OCI-LY7 (cell line): ENCODE measurements around the gene SND1.

Experiments used
- EZH2phosphoT487 ChIP-seq: fragments of 200-600 bp; sonication (generic); IDR thresholded peaks from 2 replicates; pipeline ENCODE4 v1.6.1; 2018; ENCODE audit warnings: low read depth, borderline replicate concordance, mild to moderate bottlenecking, mixed run types, antibody characterized with exemption, low read length, moderate library complexity, mixed read lengths
- TF ChIP-seq, protein P1 (sequence below): fragments of 200-600 bp; sonication (generic); conservative IDR thresholded peaks from 2 replicates; pipeline ENCODE4 v1.5.1; 2014; ENCODE audit warnings: mild to moderate bottlenecking, antibody characterized with exemption, low read length, moderate library complexity, mixed read lengths

DNA sequence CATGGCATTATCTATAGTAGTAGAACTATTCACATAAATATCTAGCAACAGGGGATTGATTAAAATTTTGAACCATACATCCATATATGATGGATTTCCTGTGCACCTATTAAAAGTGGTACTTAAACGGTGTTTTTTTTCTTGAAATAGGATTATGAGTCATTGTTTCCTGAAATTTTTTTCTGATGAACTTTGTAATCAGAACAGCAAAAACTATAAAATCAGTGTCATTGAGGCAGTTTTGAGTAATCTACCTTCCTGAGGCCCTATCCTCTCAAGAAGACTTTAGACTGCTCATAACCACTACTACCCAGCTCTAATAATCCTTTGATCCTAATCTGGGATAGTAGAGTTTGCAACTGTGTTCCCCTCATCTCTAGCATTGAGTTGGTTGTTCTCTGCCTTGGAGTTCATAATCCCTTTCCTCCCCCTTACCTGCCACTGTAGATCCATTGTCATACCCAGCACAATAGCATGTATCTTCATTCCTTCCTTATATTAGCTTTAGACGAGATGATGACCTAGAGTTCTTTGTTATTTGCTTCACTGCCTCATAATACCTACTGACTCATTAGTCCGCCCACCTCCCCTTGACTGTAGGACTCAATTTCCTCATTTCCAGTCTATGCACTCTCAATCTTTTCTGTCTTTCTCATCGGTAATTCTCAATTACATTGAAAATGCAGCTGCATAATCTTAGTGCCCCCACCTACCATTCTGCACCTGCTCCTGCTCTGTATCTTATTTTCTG is 245.9 kb downstream of the SND1 start:
- TF ChIP-seq, protein P1, sequence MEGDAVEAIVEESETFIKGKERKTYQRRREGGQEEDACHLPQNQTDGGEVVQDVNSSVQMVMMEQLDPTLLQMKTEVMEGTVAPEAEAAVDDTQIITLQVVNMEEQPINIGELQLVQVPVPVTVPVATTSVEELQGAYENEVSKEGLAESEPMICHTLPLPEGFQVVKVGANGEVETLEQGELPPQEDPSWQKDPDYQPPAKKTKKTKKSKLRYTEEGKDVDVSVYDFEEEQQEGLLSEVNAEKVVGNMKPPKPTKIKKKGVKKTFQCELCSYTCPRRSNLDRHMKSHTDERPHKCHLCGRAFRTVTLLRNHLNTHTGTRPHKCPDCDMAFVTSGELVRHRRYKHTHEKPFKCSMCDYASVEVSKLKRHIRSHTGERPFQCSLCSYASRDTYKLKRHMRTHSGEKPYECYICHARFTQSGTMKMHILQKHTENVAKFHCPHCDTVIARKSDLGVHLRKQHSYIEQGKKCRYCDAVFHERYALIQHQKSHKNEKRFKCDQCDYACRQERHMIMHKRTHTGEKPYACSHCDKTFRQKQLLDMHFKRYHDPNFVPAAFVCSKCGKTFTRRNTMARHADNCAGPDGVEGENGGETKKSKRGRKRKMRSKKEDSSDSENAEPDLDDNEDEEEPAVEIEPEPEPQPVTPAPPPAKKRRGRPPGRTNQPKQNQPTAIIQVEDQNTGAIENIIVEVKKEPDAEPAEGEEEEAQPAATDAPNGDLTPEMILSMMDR: no peak
- TF ChIP-seq EZH2phosphoT487: no peak
